SK-N-SH treated with all-trans-retinoic acid at 6 μM for 48 hours (cell line): ENCODE measurements around the gene PDZK1IP1.

Experiments used
- CREB5 ChIP-seq: fragments of 250-450 bp; sonication (Bioruptor Pico); IDR thresholded peaks from 2 replicates; pipeline ENCODE4 v1.5.1; 2020; ENCODE audit warnings: low read depth, mild to moderate bottlenecking, moderate library complexity
- CSDC2 ChIP-seq: fragments of 250-450 bp; sonication (Bioruptor Pico); IDR thresholded peaks from 2 replicates; pipeline ENCODE4 v1.5.0; 2020; ENCODE audit warnings: mild to moderate bottlenecking, moderate library complexity
- GLIS3 ChIP-seq: fragments of 250-450 bp; sonication (Bioruptor Pico); IDR thresholded peaks from 2 replicates; pipeline ENCODE4 v1.5.0; 2020; ENCODE audit warnings: mild to moderate bottlenecking, moderate library complexity
- ISL1 ChIP-seq: fragments of 250-450 bp; sonication (Bioruptor Pico); IDR thresholded peaks from 2 replicates; pipeline ENCODE4 v2.1.2; 2022; ENCODE audit warnings: mild to moderate bottlenecking, moderate library complexity
- PATZ1 ChIP-seq: fragments of 250-450 bp; sonication (Bioruptor Pico); IDR thresholded peaks from 2 replicates; pipeline ENCODE4 v1.8.0; 2020; ENCODE audit warnings: mild to moderate bottlenecking, moderate library complexity, borderline replicate concordance
- ZFP3 ChIP-seq: fragments of 250-450 bp; sonication (Bioruptor Pico); IDR thresholded peaks from 2 replicates; pipeline ENCODE4 v1.5.0; 2020; ENCODE audit warnings: mild to moderate bottlenecking, moderate library complexity
- ZNF565 ChIP-seq: fragments of 450-650 bp; formaldehyde crosslinking; conservative IDR thresholded peaks from 2 replicates; pipeline ENCODE4 v1.5.0; 2020; ENCODE audit warnings: low read depth, mild to moderate bottlenecking, moderate library complexity
- ZNF8 ChIP-seq: fragments of 450-650 bp; formaldehyde crosslinking; IDR thresholded peaks from 2 replicates; pipeline ENCODE4 v1.5.0; 2020; ENCODE audit warnings: mild to moderate bottlenecking, moderate library complexity

DNA sequence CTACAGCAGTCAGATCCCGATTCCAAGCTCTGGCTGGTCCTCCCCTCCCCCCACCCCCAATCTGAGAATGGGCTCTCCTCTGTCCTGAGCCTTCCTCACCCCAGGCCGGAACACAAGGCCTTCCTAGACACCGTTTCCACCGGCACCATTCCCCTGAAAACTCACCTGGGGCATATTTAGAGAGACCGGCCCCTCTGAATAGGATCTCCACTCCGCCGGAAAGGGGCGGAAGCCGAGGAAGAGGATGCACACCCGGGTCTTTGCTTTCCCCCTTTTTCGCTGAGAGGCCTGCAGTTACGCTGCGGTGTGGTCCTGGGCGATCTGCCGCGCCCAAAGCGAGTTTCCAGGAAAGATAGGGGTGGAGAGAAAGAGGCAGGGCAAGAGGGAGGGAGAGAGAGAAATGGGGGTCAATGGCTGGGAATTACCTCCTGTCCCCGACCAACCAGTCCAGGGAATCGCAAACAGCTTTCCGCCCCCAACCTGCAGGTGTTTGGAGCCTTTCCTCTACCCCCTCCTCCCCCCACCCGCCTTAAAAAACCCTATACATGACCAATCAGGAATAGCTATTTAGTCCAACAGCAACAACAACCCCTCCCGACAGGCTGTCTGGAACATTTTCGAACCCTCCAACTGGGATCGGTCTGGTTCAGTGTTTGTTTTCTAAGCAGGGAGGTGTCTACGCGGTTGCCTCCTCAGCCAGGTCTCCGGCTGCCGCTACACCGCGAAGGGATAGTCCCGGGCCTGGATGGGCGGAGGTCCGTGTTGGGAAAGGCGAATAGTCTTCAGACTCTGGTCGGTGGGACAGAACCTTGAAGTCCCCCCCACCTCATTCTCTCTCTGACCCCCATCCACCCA, 39.4 kb upstream of the PDZK1IP1 start:
- TF ChIP-seq ZFP3 (CRISPR knock-in tag) (no peak), ZNF8 (CRISPR knock-in tag) (no peak), ISL1 (CRISPR knock-in tag) (no peak), CREB5 (CRISPR knock-in tag) (no peak), PATZ1 (no peak), CSDC2 (CRISPR knock-in tag) (no peak), ZNF565 (CRISPR knock-in tag) (no peak), GLIS3 (CRISPR knock-in tag) (no peak)
